SK-N-SH treated with all-trans-retinoic acid at 6 μM for 48 hours (cell line): Measurements from ENCODE around the gene NME4.

ENCODE experiments used
- ATAC-seq: fragments of 200-7000 bp; cut with Tn5 transposase; 3 replicates; pipeline ENCODE4 v1.9.1; 2020; ENCODE audit warnings: mild to moderate bottlenecking, moderate library complexity
- ARNTL ChIP-seq: fragments of 450-650 bp; formaldehyde crosslinking; IDR thresholded peaks from 2 replicates; pipeline ENCODE4 v1.5.0; 2020; ENCODE audit warnings: low read depth, mild to moderate bottlenecking, moderate library complexity, borderline replicate concordance
- BACH2 ChIP-seq: fragments of 250-450 bp; sonication (Bioruptor Pico); IDR thresholded peaks from 2 replicates; pipeline ENCODE4 v1.9.0; 2021; ENCODE audit warnings: mild to moderate bottlenecking, borderline replicate concordance
- CSDC2 ChIP-seq: fragments of 250-450 bp; sonication (Bioruptor Pico); IDR thresholded peaks from 2 replicates; pipeline ENCODE4 v1.5.0; 2020; ENCODE audit warnings: mild to moderate bottlenecking, moderate library complexity
- ESRRG ChIP-seq: fragments of 250-450 bp; sonication (Bioruptor Pico); IDR thresholded peaks from 2 replicates; pipeline ENCODE4 v1.6.1; 2021; ENCODE audit warnings: mild to moderate bottlenecking
- GLIS3 ChIP-seq: fragments of 250-450 bp; sonication (Bioruptor Pico); IDR thresholded peaks from 2 replicates; pipeline ENCODE4 v1.5.0; 2020; ENCODE audit warnings: mild to moderate bottlenecking, moderate library complexity
- OSR1 ChIP-seq: fragments of 250-450 bp; sonication (Bioruptor Pico); IDR thresholded peaks from 2 replicates; pipeline ENCODE4 v1.8.0; 2022; ENCODE audit warnings: moderate library complexity, mild to moderate bottlenecking, inconsistent platforms
- PPARA ChIP-seq: fragments of 250-450 bp; sonication (Bioruptor Pico); IDR thresholded peaks from 2 replicates; pipeline ENCODE4 v1.5.0; 2020; ENCODE audit warnings: mild to moderate bottlenecking, borderline replicate concordance
- RARB ChIP-seq: fragments of 250-450 bp; sonication (Bioruptor Pico); IDR thresholded peaks from 2 replicates; pipeline ENCODE4 v1.8.0; 2021; ENCODE audit warnings: mild to moderate bottlenecking, moderate library complexity
- TCF4 ChIP-seq: fragments of 250-450 bp; sonication (Bioruptor Pico); IDR thresholded peaks from 2 replicates; pipeline ENCODE4 v1.8.0; 2021; ENCODE audit warnings: mild to moderate bottlenecking, moderate library complexity, borderline replicate concordance
- TOX ChIP-seq: fragments of 250-450 bp; sonication (Bioruptor Pico); IDR thresholded peaks from 2 replicates; pipeline ENCODE4 v1.8.0; 2021; ENCODE audit warnings: mild to moderate bottlenecking, moderate library complexity, borderline replicate concordance
- ZC3H10 ChIP-seq: fragments of 250-450 bp; sonication (Bioruptor Pico); IDR thresholded peaks from 2 replicates; pipeline ENCODE4 v1.5.1; 2021; ENCODE audit warnings: mild to moderate bottlenecking, moderate library complexity
- ZFP3 ChIP-seq: fragments of 250-450 bp; sonication (Bioruptor Pico); IDR thresholded peaks from 2 replicates; pipeline ENCODE4 v1.5.0; 2020; ENCODE audit warnings: mild to moderate bottlenecking, moderate library complexity
- ZFP30 ChIP-seq: fragments of 450-650 bp; formaldehyde crosslinking; IDR thresholded peaks from 2 replicates; pipeline ENCODE4 v1.5.0; 2022; ENCODE audit warnings: mild to moderate bottlenecking, moderate library complexity
- ZNF565 ChIP-seq: fragments of 450-650 bp; formaldehyde crosslinking; conservative IDR thresholded peaks from 2 replicates; pipeline ENCODE4 v1.5.0; 2020; ENCODE audit warnings: low read depth, mild to moderate bottlenecking, moderate library complexity
- ZNF8 ChIP-seq: fragments of 450-650 bp; formaldehyde crosslinking; IDR thresholded peaks from 2 replicates; pipeline ENCODE4 v1.5.0; 2020; ENCODE audit warnings: mild to moderate bottlenecking, moderate library complexity
- TF ChIP-seq, protein P1 (sequence below): fragments of 250-450 bp; sonication (Bioruptor Pico); IDR thresholded peaks from 2 replicates; pipeline ENCODE4 v1.8.0; 2021; ENCODE audit warnings: low read depth, mild to moderate bottlenecking, moderate library complexity, borderline replicate concordance
- TF ChIP-seq, protein P2 (sequence below): fragments of 250-450 bp; sonication (Bioruptor Pico); IDR thresholded peaks from 2 replicates; pipeline ENCODE4 v1.5.1; 2020; ENCODE audit warnings: low read depth, mild to moderate bottlenecking, moderate library complexity
- TF ChIP-seq, protein P3 (sequence below): fragments of 250-450 bp; sonication (Bioruptor Pico); IDR thresholded peaks from 2 replicates; pipeline ENCODE4 v1.8.0; 2020; ENCODE audit warnings: mild to moderate bottlenecking, moderate library complexity, borderline replicate concordance

The NME4 gene

DNA sequence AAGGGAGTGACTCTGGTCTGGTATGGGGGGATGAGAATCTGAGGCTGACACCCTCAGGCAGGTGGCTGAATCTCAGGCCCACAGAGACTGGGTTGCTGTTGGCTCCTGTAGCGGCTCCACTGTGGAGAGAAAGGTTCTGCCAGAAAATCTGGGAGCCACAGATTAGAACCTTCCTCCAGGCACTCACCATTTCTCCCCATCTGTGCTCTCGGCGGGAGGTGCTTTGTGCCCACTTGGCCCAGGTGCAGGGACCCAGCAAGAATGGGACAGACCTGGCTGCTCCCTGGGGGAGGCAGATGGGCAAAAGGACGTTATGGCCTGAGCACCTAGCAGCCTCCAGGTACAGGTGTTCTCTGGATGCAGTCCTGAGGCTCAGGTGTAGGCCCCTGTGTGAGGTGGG, 48.6 kb downstream of the NME4 start:
- no peak for ATAC-seq
- TF ChIP-seq PPARA (no peak), ESRRG (CRISPR knock-in tag) (no peak), CSDC2 (no peak), ARNTL (CRISPR knock-in tag) (no peak), ZFP3 (CRISPR knock-in tag) (no peak), ZC3H10 (CRISPR knock-in tag) (no peak), TCF4 (CRISPR knock-in tag) (no peak), TOX (CRISPR knock-in tag) (no peak), RARB (no peak), ZNF565 (CRISPR knock-in tag) (no peak), GLIS3 (CRISPR knock-in tag) (no peak), OSR1 (no peak), ZNF8 (CRISPR knock-in tag) (no peak), BACH2 (CRISPR knock-in tag) (no peak), ZFP30 (no peak)
- TF ChIP-seq, protein P1, sequence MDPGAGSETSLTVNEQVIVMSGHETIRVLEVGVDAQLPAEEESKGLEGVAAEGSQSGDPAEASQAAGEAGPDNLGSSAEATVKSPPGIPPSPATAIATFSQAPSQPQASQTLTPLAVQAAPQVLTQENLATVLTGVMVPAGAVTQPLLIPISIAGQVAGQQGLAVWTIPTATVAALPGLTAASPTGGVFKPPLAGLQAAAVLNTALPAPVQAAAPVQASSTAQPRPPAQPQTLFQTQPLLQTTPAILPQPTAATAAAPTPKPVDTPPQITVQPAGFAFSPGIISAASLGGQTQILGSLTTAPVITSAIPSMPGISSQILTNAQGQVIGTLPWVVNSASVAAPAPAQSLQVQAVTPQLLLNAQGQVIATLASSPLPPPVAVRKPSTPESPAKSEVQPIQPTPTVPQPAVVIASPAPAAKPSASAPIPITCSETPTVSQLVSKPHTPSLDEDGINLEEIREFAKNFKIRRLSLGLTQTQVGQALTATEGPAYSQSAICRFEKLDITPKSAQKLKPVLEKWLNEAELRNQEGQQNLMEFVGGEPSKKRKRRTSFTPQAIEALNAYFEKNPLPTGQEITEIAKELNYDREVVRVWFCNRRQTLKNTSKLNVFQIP (CRISPR knock-in tag) = no peak
- TF ChIP-seq, protein P2, sequence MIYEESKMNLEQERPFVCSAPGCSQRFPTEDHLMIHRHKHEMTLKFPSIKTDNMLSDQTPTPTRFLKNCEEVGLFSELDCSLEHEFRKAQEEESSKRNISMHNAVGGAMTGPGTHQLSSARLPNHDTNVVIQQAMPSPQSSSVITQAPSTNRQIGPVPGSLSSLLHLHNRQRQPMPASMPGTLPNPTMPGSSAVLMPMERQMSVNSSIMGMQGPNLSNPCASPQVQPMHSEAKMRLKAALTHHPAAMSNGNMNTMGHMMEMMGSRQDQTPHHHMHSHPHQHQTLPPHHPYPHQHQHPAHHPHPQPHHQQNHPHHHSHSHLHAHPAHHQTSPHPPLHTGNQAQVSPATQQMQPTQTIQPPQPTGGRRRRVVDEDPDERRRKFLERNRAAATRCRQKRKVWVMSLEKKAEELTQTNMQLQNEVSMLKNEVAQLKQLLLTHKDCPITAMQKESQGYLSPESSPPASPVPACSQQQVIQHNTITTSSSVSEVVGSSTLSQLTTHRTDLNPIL (CRISPR knock-in tag) = no peak
- TF ChIP-seq, protein P3, sequence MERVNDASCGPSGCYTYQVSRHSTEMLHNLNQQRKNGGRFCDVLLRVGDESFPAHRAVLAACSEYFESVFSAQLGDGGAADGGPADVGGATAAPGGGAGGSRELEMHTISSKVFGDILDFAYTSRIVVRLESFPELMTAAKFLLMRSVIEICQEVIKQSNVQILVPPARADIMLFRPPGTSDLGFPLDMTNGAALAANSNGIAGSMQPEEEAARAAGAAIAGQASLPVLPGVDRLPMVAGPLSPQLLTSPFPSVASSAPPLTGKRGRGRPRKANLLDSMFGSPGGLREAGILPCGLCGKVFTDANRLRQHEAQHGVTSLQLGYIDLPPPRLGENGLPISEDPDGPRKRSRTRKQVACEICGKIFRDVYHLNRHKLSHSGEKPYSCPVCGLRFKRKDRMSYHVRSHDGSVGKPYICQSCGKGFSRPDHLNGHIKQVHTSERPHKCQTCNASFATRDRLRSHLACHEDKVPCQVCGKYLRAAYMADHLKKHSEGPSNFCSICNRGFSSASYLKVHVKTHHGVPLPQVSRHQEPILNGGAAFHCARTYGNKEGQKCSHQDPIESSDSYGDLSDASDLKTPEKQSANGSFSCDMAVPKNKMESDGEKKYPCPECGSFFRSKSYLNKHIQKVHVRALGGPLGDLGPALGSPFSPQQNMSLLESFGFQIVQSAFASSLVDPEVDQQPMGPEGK = no peak
